Activated naive CD8-positive, alpha-beta T cell treated with anti-CD3 and anti-CD28 coated beads for 36 hours (primary cell): ENCODE measurements around the gene KRT81. TPM values are rescaled to one million over a fixed set of nuclear protein-coding genes. Genes with fewer than 3 reads are reported as not detected.
"Not testable (repeated sequence)": the region's sequence is repeated elsewhere in the genome, so short reads cannot be mapped to it uniquely, and the experiment has no call there.

ENCODE experiments used
- DNase-seq: peaks from one replicate; pipeline ENCODE4 v3.0.0; 2021
- H3K27ac Mint-ChIP-seq: one replicate; pipeline ENCODE4 v1.8.0; 2022; ENCODE audit warnings: mild to moderate bottlenecking, moderate library complexity, mixed read lengths
- H3K27me3 Mint-ChIP-seq: one replicate; pipeline ENCODE4 v1.8.0; 2022; ENCODE audit warnings: mild to moderate bottlenecking, mixed read lengths
- H3K36me3 Mint-ChIP-seq: one replicate; pipeline ENCODE4 v1.8.0; 2021; ENCODE audit warnings: mild to moderate bottlenecking, mixed read lengths
- H3K4me1 Mint-ChIP-seq: one replicate; pipeline ENCODE4 v1.8.0; 2021; ENCODE audit warnings: mixed read lengths
- H3K4me3 Mint-ChIP-seq: one replicate; pipeline ENCODE4 v1.8.0; 2022; ENCODE audit warnings: mild to moderate bottlenecking, moderate library complexity, mixed read lengths
- H3K9me3 Mint-ChIP-seq: one replicate; pipeline ENCODE4 v1.8.0; 2022; ENCODE audit warnings: mixed read lengths
- total RNA-seq, 2 experiments: library from RNA; stranded (reverse); gene quantifications; one replicate each; pipeline ENCODE4 v1.2.3, GENCODE V29; 2021

KRT81 gene
- total RNA-seq, 2 experiments from 2014 or later: not detected

- no peak overlapping the region for H3K4me3 Mint-ChIP-seq
- H3K27ac Mint-ChIP-seq: no peak overlapping the region
- peaks cover 27% of the 10 kb centered on the region for H3K27me3 Mint-ChIP-seq
- H3K9me3 Mint-ChIP-seq: no peaks in the 10 kb centered on the region
- DNase-seq: no peak
- H3K4me1 Mint-ChIP-seq: peaks cover 10% of the 10 kb centered on the region
- no peaks in the 10 kb centered on the region for H3K36me3 Mint-ChIP-seq
Measured at GRCh38 chr12:52323001-52323400, 31.7 kb upstream of the KRT81 start.

- no peaks in the 10 kb centered on the region for H3K9me3 Mint-ChIP-seq
Measured at GRCh38 chr12:52322069-52322468, 30.7 kb upstream of the KRT81 start.

GRCh38 chr12:52321418-52321817 lies 30.1 kb upstream of the KRT81 start:
- no peak for DNase-seq
- H3K27me3 Mint-ChIP-seq: peaks cover 27% of the 10 kb centered on the region
- H3K36me3 Mint-ChIP-seq: no peaks in the 10 kb centered on the region
- no peak overlapping the region for H3K4me3 Mint-ChIP-seq
- H3K9me3 Mint-ChIP-seq: no peaks in the 10 kb centered on the region
- no peaks in the 10 kb centered on the region for H3K4me1 Mint-ChIP-seq
- H3K27ac Mint-ChIP-seq: no peak overlapping the region

More at GRCh38 chr12:52322069-52322468, 30.7 kb upstream of the KRT81 start:
- Mint-ChIP-seq H3K4me1 (peaks cover 3% of the 10 kb centered on the region), H3K27ac (no peak overlapping the region), H3K36me3 (no peaks in the 10 kb centered on the region), H3K4me3 (no peak overlapping the region), H3K27me3 (peaks cover 27% of the 10 kb centered on the region)
- no peak for DNase-seq

- no peak within 1 kb of the TSS for H3K27ac Mint-ChIP-seq
- H3K27me3 Mint-ChIP-seq: peaks cover 27% of the 10 kb centered on the region
- no peak for DNase-seq
- H3K36me3 Mint-ChIP-seq: no peaks in the 10 kb centered on the region
- no peaks in the 10 kb centered on the region for H3K9me3 Mint-ChIP-seq
- no peak within 1 kb of the TSS for H3K4me3 Mint-ChIP-seq
- H3K4me1 Mint-ChIP-seq: no peaks in the 10 kb centered on the region
Measured at GRCh38 chr12:52320784-52321400, 29.6 kb upstream of the KRT81 start, which contains the start of gene KRT83. TSS of gene KRT83 (minus strand) at chr12:52321398. CDS start at chr12:52321335, 63 bp downstream.

GRCh38 chr12:52319097-52319496 lies 27.8 kb upstream of the KRT81 start:
- H3K36me3 Mint-ChIP-seq: no peaks in the 10 kb centered on the region
- H3K27me3 Mint-ChIP-seq: peaks cover 27% of the 10 kb centered on the region
- no peaks in the 10 kb centered on the region for H3K9me3 Mint-ChIP-seq
- no peak for DNase-seq
- H3K4me3 Mint-ChIP-seq: no peak overlapping the region
- H3K27ac Mint-ChIP-seq: no peak overlapping the region
- H3K4me1 Mint-ChIP-seq: no peaks in the 10 kb centered on the region

- Mint-ChIP-seq H3K27ac (no peak overlapping the region), H3K36me3 (no peaks in the 10 kb centered on the region), H3K9me3 (no peaks in the 10 kb centered on the region), H3K27me3 (peaks cover 27% of the 10 kb centered on the region), H3K4me3 (no peak overlapping the region), H3K4me1 (no peaks in the 10 kb centered on the region)
- DNase-seq: no peak
Measured at GRCh38 chr12:52318241-52318990, 27.1 kb upstream of the KRT81 start.

- no peak overlapping the region for H3K4me3 Mint-ChIP-seq
- no peak overlapping the region for H3K27ac Mint-ChIP-seq
- peaks cover 27% of the 10 kb centered on the region for H3K27me3 Mint-ChIP-seq
- no peaks in the 10 kb centered on the region for H3K36me3 Mint-ChIP-seq
- no peaks in the 10 kb centered on the region for H3K9me3 Mint-ChIP-seq
- no peak for DNase-seq
- no peaks in the 10 kb centered on the region for H3K4me1 Mint-ChIP-seq
Measured at GRCh38 chr12:52317468-52318052, 26.2 kb upstream of the KRT81 start.

GRCh38 chr12:52316701-52317100 lies 25.4 kb upstream of the KRT81 start:
- H3K36me3 Mint-ChIP-seq: no peaks in the 10 kb centered on the region
- no peaks in the 10 kb centered on the region for H3K9me3 Mint-ChIP-seq
- no peaks in the 10 kb centered on the region for H3K4me1 Mint-ChIP-seq
- no peak overlapping the region for H3K27ac Mint-ChIP-seq
- H3K4me3 Mint-ChIP-seq: no peak overlapping the region
- H3K27me3 Mint-ChIP-seq: peaks cover 21% of the 10 kb centered on the region
- DNase-seq: no peak

- H3K4me1 Mint-ChIP-seq: no peaks in the 10 kb centered on the region
- H3K9me3 Mint-ChIP-seq: no peaks in the 10 kb centered on the region
- peaks cover 23% of the 10 kb centered on the region for H3K27me3 Mint-ChIP-seq
- no peak overlapping the region for H3K4me3 Mint-ChIP-seq
- H3K27ac Mint-ChIP-seq: no peak overlapping the region
- no peak for DNase-seq
- no peaks in the 10 kb centered on the region for H3K36me3 Mint-ChIP-seq
Measured at GRCh38 chr12:52316290-52316689, 25.0 kb upstream of the KRT81 start.

GRCh38 chr12:52315721-52316120 lies 24.4 kb upstream of the KRT81 start:
- DNase-seq: peak; percentile 36
- H3K27me3 Mint-ChIP-seq: peaks cover 24% of the 10 kb centered on the region
- H3K9me3 Mint-ChIP-seq, H3K36me3 Mint-ChIP-seq, H3K4me1 Mint-ChIP-seq, H3K4me3 Mint-ChIP-seq, H3K27ac Mint-ChIP-seq: not testable (repeated sequence)

- no peaks in the 10 kb centered on the region for H3K9me3 Mint-ChIP-seq
- DNase-seq: no peak
- H3K36me3 Mint-ChIP-seq: no peaks in the 10 kb centered on the region
- H3K4me1 Mint-ChIP-seq: no peaks in the 10 kb centered on the region
- H3K27ac Mint-ChIP-seq: no peak overlapping the region
- H3K4me3 Mint-ChIP-seq: no peak overlapping the region
- H3K27me3 Mint-ChIP-seq: peaks cover 33% of the 10 kb centered on the region
Measured at GRCh38 chr12:52314511-52314910, 23.2 kb upstream of the KRT81 start.

GRCh38 chr12:52313926-52314325 lies 22.6 kb upstream of the KRT81 start:
- H3K27me3 Mint-ChIP-seq: peaks cover 33% of the 10 kb centered on the region

GRCh38 chr12:52313461-52313860 lies 22.1 kb upstream of the KRT81 start:
- no peak for DNase-seq
- Mint-ChIP-seq H3K27me3 (peaks cover 37% of the 10 kb centered on the region), H3K9me3 (no peaks in the 10 kb centered on the region), H3K27ac (no peak overlapping the region), H3K4me3 (no peak overlapping the region), H3K4me1 (peaks cover 4% of the 10 kb centered on the region), H3K36me3 (no peaks in the 10 kb centered on the region)

More at GRCh38 chr12:52313926-52314325, 22.6 kb upstream of the KRT81 start:
- no peak for DNase-seq
- Mint-ChIP-seq H3K4me3 (no peak overlapping the region), H3K4me1 (peaks cover under 1% of the 10 kb centered on the region), H3K27ac (no peak overlapping the region), H3K36me3 (no peaks in the 10 kb centered on the region), H3K9me3 (no peaks in the 10 kb centered on the region)

GRCh38 chr12:52312086-52312485 lies 20.8 kb upstream of the KRT81 start:
- no peak for DNase-seq
- Mint-ChIP-seq H3K27ac (no peak overlapping the region), H3K36me3 (no peaks in the 10 kb centered on the region), H3K9me3 (no peaks in the 10 kb centered on the region), H3K4me3 (no peak overlapping the region), H3K4me1 (peaks cover 7% of the 10 kb centered on the region), H3K27me3 (peaks cover 51% of the 10 kb centered on the region)

GRCh38 chr12:52311285-52311648 lies 19.9 kb upstream of the KRT81 start:
- no peak for DNase-seq
- H3K9me3 Mint-ChIP-seq: no peaks in the 10 kb centered on the region
- peaks cover 57% of the 10 kb centered on the region for H3K27me3 Mint-ChIP-seq

More at GRCh38 chr12:52311285-52311648, 19.9 kb upstream of the KRT81 start:
- Mint-ChIP-seq H3K4me1 (peaks cover 7% of the 10 kb centered on the region), H3K36me3 (no peaks in the 10 kb centered on the region), H3K4me3 (no peak overlapping the region), H3K27ac (no peak overlapping the region)
